Endodermal cell (in vitro differentiated cells): ENCODE data around the gene DNAH2. TPM values are rescaled to one million over a fixed set of nuclear protein-coding genes. Genes with fewer than 3 reads are reported as not detected.

ENCODE experiments used
- DNase-seq: peaks from one replicate; pipeline ENCODE4 v3.0.0-alpha.2; 2017
- H3K27ac ChIP-seq: 2 replicates; pipeline ENCODE4 v1.5.1; 2013; ENCODE audit warnings: mild to moderate bottlenecking, low read depth, low read length, moderate library complexity
- H3K27me3 ChIP-seq: 2 replicates; pipeline ENCODE4 v1.6.1; 2013; ENCODE audit warnings: mild to moderate bottlenecking, low read length, moderate library complexity; ENCODE audit not compliant: insufficient read depth, control insufficient read depth, poor library complexity, severe bottlenecking
- H3K36me3 ChIP-seq: 2 replicates; pipeline ENCODE4 v1.7.0; 2013; ENCODE audit warnings: mild to moderate bottlenecking, low read length, moderate library complexity; ENCODE audit not compliant: control insufficient read depth, insufficient read depth
- H3K4me1 ChIP-seq: one replicate; pipeline ENCODE4 v1.7.0; 2013; ENCODE audit warnings: low read length; ENCODE audit not compliant: control insufficient read depth, insufficient read depth
- H3K4me3 ChIP-seq: 2 replicates; pipeline ENCODE4 v1.5.1; 2013; ENCODE audit warnings: mild to moderate bottlenecking, low read length, moderate library complexity
- H3K9ac ChIP-seq: 2 replicates; pipeline ENCODE4 v1.6.1; 2013; ENCODE audit warnings: mild to moderate bottlenecking, low read length, moderate library complexity; ENCODE audit not compliant: poor library complexity, severe bottlenecking; ENCODE audit errors: extremely low read depth
- H3K9me3 ChIP-seq: 2 replicates; pipeline ENCODE4 v1.6.1; 2013; ENCODE audit warnings: mild to moderate bottlenecking, low read length, moderate library complexity; ENCODE audit not compliant: control insufficient read depth
- H3K27ac Mint-ChIP-seq: 2 replicates; pipeline ENCODE4 v1.8.0; 2020; ENCODE audit warnings: mixed read lengths
- H3K27me3 Mint-ChIP-seq: 2 replicates; pipeline ENCODE4 v1.8.0; 2021; ENCODE audit warnings: mild to moderate bottlenecking, mixed read lengths; ENCODE audit not compliant: insufficient read depth
- H3K36me3 Mint-ChIP-seq: 2 replicates; pipeline ENCODE4 v1.8.0; 2020; ENCODE audit warnings: low read depth, mixed read lengths
- H3K4me1 Mint-ChIP-seq: 2 replicates; pipeline ENCODE4 v1.8.0; 2020; ENCODE audit warnings: mixed read lengths
- H3K4me3 Mint-ChIP-seq: 2 replicates; pipeline ENCODE4 v1.8.0; 2020; ENCODE audit warnings: mild to moderate bottlenecking, moderate library complexity, mixed read lengths
- H3K9me3 Mint-ChIP-seq: 2 replicates; pipeline ENCODE4 v1.8.0; 2020; ENCODE audit warnings: mild to moderate bottlenecking, mixed read lengths
- CTCF ChIP-seq: fragments of 200-600 bp; sonication (generic); conservative IDR thresholded peaks from 2 replicates; pipeline ENCODE4 v1.5.0; 2021; ENCODE audit warnings: antibody characterized with exemption, mild to moderate bottlenecking
- WGBS, 2 experiments: methylation state at CpG; one replicate each; pipeline versions ENCODE4 v1.1.5 to v1.1.7; 2013; ENCODE audit warnings: missing lambda C conversion rate in 2 of 2, mixed read lengths in 1 of 2; ENCODE audit not compliant: insufficient coverage in 1 of 2, insufficient read length in 1 of 2; 5-methylcytosine and 5-hydroxymethylcytosine counted together
- total RNA-seq, 2 donors: library from RNA; stranded (reverse); fragmentation: NEBNext Ultra II Directional in 1 of 2; extraction: Animal tissue kit (Norgen Biotek cat#: 25700) in 1 of 2; gene quantifications; 2 replicates in 1 of 2; 3 replicates in 1 of 2; pipeline ENCODE4 v1.2.1, GENCODE V29; 2021

The DNAH2 gene
- total RNA-seq, 2 donors from 2014 or later, result 0.42 to 0.69 TPM

GRCh38 chr17:7777017-7777416 lies 59.5 kb downstream of the DNAH2 start:
- Histone ChIP-seq H3K27ac (no peak overlapping the region), H3K36me3 (no peaks in the 10 kb centered on the region), H3K9ac (no peak overlapping the region), H3K4me1 (no peaks in the 10 kb centered on the region), H3K27me3 (no peaks in the 10 kb centered on the region), H3K4me3 (no peak overlapping the region), H3K9me3 (no peaks in the 10 kb centered on the region)
- no peak overlapping the region for H3K27ac Mint-ChIP-seq
- H3K4me3 Mint-ChIP-seq, result no peak overlapping the region
- 88 to 90% methylated on average over 7 of the region's 7 CpGs for WGBS, 2 experiments
- H3K4me1 Mint-ChIP-seq, result no peaks in the 10 kb centered on the region
- no peaks in the 10 kb centered on the region for H3K9me3 Mint-ChIP-seq
- DNase-seq, result no peak
- H3K27me3 Mint-ChIP-seq, result peaks cover 29% of the 10 kb centered on the region
- H3K36me3 Mint-ChIP-seq, result no peaks in the 10 kb centered on the region
- no peak for TF ChIP-seq CTCF

- Histone ChIP-seq H3K27me3 (no peaks in the 10 kb centered on the region), H3K9me3 (no peaks in the 10 kb centered on the region), H3K4me1 (no peaks in the 10 kb centered on the region), H3K27ac (no peak overlapping the region), H3K4me3 (no peak overlapping the region), H3K36me3 (no peaks in the 10 kb centered on the region), H3K9ac (no peak overlapping the region)
- Mint-ChIP-seq H3K4me3 (no peak overlapping the region), H3K27ac (no peak overlapping the region), H3K36me3 (no peaks in the 10 kb centered on the region), H3K9me3 (no peaks in the 10 kb centered on the region), H3K27me3 (peaks cover 29% of the 10 kb centered on the region), H3K4me1 (no peaks in the 10 kb centered on the region)
- DNase-seq, result no peak
- TF ChIP-seq CTCF, result no peak
- 91 to 94% methylated on average over 9 to 10 of the region's 10 CpGs for WGBS, 2 experiments
Observed at GRCh38 chr17:7780736-7781135, 63.2 kb downstream of the DNAH2 start.

- H3K4me1 Mint-ChIP-seq, result no peaks in the 10 kb centered on the region
- H3K9me3 Mint-ChIP-seq, result no peaks in the 10 kb centered on the region
Observed at GRCh38 chr17:7781429-7781828, 63.9 kb downstream of the DNAH2 start.

More at GRCh38 chr17:7781429-7781828, 63.9 kb downstream of the DNAH2 start:
- no peaks in the 10 kb centered on the region for H3K4me1 ChIP-seq
- H3K27ac ChIP-seq, result no peak overlapping the region
- no peak overlapping the region for H3K4me3 ChIP-seq
- Mint-ChIP-seq H3K36me3 (no peaks in the 10 kb centered on the region), H3K4me3 (no peak overlapping the region), H3K27me3 (peaks cover 25% of the 10 kb centered on the region), H3K27ac (no peak overlapping the region)
- no peak overlapping the region for H3K9ac ChIP-seq
- DNase-seq, result no peak
- H3K9me3 ChIP-seq, result no peaks in the 10 kb centered on the region
- no peaks in the 10 kb centered on the region for H3K36me3 ChIP-seq
- no peak for TF ChIP-seq CTCF
- no peaks in the 10 kb centered on the region for H3K27me3 ChIP-seq
- 91% methylated on average over 4 to 6 of the region's 6 CpGs for WGBS, 2 experiments
